Liver (tissue), 3 donors: ENCODE measurements around the gene COL19A1.
"Not testable (repeated sequence)": the region's sequence is repeated elsewhere in the genome, so short reads cannot be mapped to it uniquely, and the experiment has no call there.

Experiments
- CTCF ChIP-seq: fragments of 150-350 bp; IDR thresholded peaks from 2 replicates; pipeline ENCODE4 v1.5.1; 2017; ENCODE audit warnings: improper control_type of control experiment, low read depth, low read length; ENCODE audit not compliant: missing input control
- HNF4A ChIP-seq, 2 donors: conservative IDR thresholded peaks; 2 replicates each; pipeline ENCODE4 v1.6.1; 2016; ENCODE audit warnings: antibody characterized with exemption in 2 of 2, mild to moderate bottlenecking in 2 of 2
- JUND ChIP-seq, 2 donors: IDR thresholded peaks; 2 replicates each; pipeline ENCODE4 v1.6.1; 2016; ENCODE audit warnings: antibody characterized with exemption in 2 of 2
- MAX ChIP-seq: IDR thresholded peaks from 2 replicates; pipeline ENCODE4 v1.6.1; 2016; ENCODE audit warnings: antibody characterized with exemption
- REST ChIP-seq: IDR thresholded peaks from 2 replicates; pipeline ENCODE4 v1.6.1; 2016; ENCODE audit warnings: antibody characterized with exemption, mild to moderate bottlenecking
- YY1 ChIP-seq: IDR thresholded peaks from 2 replicates; pipeline ENCODE4 v1.6.1; 2016; ENCODE audit warnings: antibody characterized with exemption, mild to moderate bottlenecking
- donor health status: healthy.
- donor health status: healthy.

GRCh38 chr6:69824355-69824754, 42.0 kb upstream of the COL19A1 start:
- not testable (repeated sequence) for TF ChIP-seq CTCF; YY1; REST; MAX; JUND (IDR thresholded peaks at IDR 0.05); HNF4A (conservative IDR thresholded peaks at IDR 0.05)
